ENCODE measurements around the gene MED16. TPM values are rescaled to one million over a fixed set of nuclear protein-coding genes. Genes with fewer than 3 reads are reported as not detected.
A peak's percentile ranks its signal among the peaks of the same experiment; 100 is the strongest.

MED16 gene
- total RNA-seq, 6 experiments from 2014 or later: 32.0 to 35.7 (median 33.3) TPM

GRCh38 chr19:887072-887471, 5.9 kb downstream of the MED16 start:
- no peak overlapping the region for H3K27ac ChIP-seq
- DNase-seq (no peak), ATAC-seq (no peak)
- H3K27me3 ChIP-seq: no peaks in the 10 kb centered on the region
- intact Hi-C loops (cut with DNase I): no loop called here
- H3K9me3 ChIP-seq: no peaks in the 10 kb centered on the region
- TF ChIP-seq POLR2A (IDR thresholded peaks at IDR 0.05) (no peak), CTCF (IDR thresholded peaks at IDR 0.05) (no peak)
- peaks cover 0 to 13% (median 2%) of the 10 kb centered on the region in 4 donors for H3K36me3 ChIP-seq
- H3K4me1 ChIP-seq: no peaks in the 10 kb centered on the region
- no peak overlapping the region for H3K4me3 ChIP-seq
- WGBS (ENCODE audit: insufficient coverage, low coverage, low lambda C conversion rate, missing lambda C conversion rate): 88% methylated on average over 16 of the region's 16 CpGs

DNA sequence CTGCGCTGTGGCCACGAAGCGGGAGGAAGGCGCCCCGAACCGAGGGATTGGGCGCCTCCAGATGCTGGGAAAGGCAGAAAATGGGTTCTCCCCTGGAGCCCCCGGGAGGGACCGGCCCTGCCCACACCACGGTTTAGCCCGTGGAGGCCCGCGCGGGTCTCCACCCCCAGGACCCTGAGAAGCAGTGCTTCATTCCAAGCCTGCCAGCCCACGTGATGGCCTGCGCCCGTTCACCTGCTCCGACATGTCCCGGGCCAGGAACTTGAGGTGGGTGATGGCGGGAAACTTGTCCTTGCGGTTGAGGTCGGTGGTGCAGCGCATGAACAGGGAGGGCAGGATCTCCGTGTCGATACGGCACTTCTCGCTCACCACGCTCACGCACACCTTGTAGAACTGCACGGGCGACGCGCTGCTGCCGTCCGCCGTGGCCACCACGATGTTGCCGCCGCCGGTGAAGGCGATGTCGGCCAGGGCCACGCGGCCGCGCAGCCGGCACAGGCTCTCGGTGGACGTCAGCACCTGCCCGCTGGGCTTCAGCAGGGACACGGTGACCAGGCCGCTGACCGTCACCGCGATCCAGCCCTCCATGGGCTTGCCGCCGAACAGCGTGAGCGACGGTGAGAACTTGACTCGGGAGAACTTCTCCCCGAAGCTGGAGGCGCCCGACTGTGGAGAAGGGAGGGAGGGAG, 7.3 kb downstream of the MED16 start:
- no CpG with 5 or more reads among the region's 64 CpGs for WGBS (ENCODE audit: insufficient coverage, low coverage, low lambda C conversion rate, missing lambda C conversion rate)
- no peaks in the 10 kb centered on the region for H3K4me1 ChIP-seq
- TF ChIP-seq CTCF (IDR thresholded peaks at IDR 0.05) (no peak), POLR2A (IDR thresholded peaks at IDR 0.05) (no peak)
- no peaks in the 10 kb centered on the region for H3K27me3 ChIP-seq
- ATAC-seq (no peak), DNase-seq (no peak)
- H3K36me3 ChIP-seq: peaks cover 0 to 19% (median 2%) of the 10 kb centered on the region in 4 donors
- H3K9me3 ChIP-seq: no peaks in the 10 kb centered on the region
- no peak overlapping the region for H3K27ac ChIP-seq
- intact Hi-C loops (cut with DNase I): no loop called here
- H3K4me3 ChIP-seq: no peak overlapping the region

GRCh38 chr19:884420-885211, 8.4 kb downstream of the MED16 start:
- DNase-seq (no peak), ATAC-seq (no peak)
- WGBS (ENCODE audit: insufficient coverage, low coverage, low lambda C conversion rate, missing lambda C conversion rate): 100% methylated on average over 3 of the region's 51 CpGs
- TF ChIP-seq POLR2A (IDR thresholded peaks at IDR 0.05) (no peak), CTCF (IDR thresholded peaks at IDR 0.05) (no peak)
- no peaks in the 10 kb centered on the region for H3K9me3 ChIP-seq
- H3K4me1 ChIP-seq: no peaks in the 10 kb centered on the region
- intact Hi-C loops (cut with DNase I): no loop called here
- H3K4me3 ChIP-seq: no peak overlapping the region
- H3K27ac ChIP-seq: no peak overlapping the region
- peaks cover 0 to 12% (median 2%) of the 10 kb centered on the region in 4 donors for H3K36me3 ChIP-seq
- no peaks in the 10 kb centered on the region for H3K27me3 ChIP-seq

- WGBS (ENCODE audit: insufficient coverage, low coverage, low lambda C conversion rate, missing lambda C conversion rate): 88% methylated on average over 3 of the region's 22 CpGs
- Histone ChIP-seq H3K27me3 (no peaks in the 10 kb centered on the region), H3K9me3 (no peaks in the 10 kb centered on the region), H3K4me3 (no peak overlapping the region), H3K27ac (no peak overlapping the region), H3K4me1 (no peaks in the 10 kb centered on the region), H3K36me3 (peaks cover 0 to 12% (median 1%) of the 10 kb centered on the region in 4 donors)
- DNase-seq (no peak), ATAC-seq (peak in 2 of 4 donors; percentile 6 to 28)
- no peak for TF ChIP-seq CTCF (IDR thresholded peaks at IDR 0.05)
- TF ChIP-seq POLR2A (IDR thresholded peaks at IDR 0.05): no peak
- intact Hi-C loops (cut with DNase I): no loop called here
Observed at GRCh38 chr19:883661-884211, 9.3 kb downstream of the MED16 start.

Measured in right lobe of liver (tissue), 6 donors.